Measurements from ENCODE around the gene ROR1. TPM values are rescaled to one million over a fixed set of nuclear protein-coding genes. Genes with fewer than 3 reads are reported as not detected.

Gene ROR1
- total RNA-seq, 4 donors from 2014 or later, result 8.8 to 30.4 (median 14.1) TPM

GRCh38 chr1:64140596-64140995 is 366.8 kb downstream of the ROR1 start:
- no peak for DNase-seq (ENCODE audit: low spot score)
- TF ChIP-seq, protein P1, sequence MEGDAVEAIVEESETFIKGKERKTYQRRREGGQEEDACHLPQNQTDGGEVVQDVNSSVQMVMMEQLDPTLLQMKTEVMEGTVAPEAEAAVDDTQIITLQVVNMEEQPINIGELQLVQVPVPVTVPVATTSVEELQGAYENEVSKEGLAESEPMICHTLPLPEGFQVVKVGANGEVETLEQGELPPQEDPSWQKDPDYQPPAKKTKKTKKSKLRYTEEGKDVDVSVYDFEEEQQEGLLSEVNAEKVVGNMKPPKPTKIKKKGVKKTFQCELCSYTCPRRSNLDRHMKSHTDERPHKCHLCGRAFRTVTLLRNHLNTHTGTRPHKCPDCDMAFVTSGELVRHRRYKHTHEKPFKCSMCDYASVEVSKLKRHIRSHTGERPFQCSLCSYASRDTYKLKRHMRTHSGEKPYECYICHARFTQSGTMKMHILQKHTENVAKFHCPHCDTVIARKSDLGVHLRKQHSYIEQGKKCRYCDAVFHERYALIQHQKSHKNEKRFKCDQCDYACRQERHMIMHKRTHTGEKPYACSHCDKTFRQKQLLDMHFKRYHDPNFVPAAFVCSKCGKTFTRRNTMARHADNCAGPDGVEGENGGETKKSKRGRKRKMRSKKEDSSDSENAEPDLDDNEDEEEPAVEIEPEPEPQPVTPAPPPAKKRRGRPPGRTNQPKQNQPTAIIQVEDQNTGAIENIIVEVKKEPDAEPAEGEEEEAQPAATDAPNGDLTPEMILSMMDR (IDR thresholded peaks at IDR 0.05), result no peak
- no peak for ATAC-seq (ENCODE audit: low FRiP score)

DNA sequence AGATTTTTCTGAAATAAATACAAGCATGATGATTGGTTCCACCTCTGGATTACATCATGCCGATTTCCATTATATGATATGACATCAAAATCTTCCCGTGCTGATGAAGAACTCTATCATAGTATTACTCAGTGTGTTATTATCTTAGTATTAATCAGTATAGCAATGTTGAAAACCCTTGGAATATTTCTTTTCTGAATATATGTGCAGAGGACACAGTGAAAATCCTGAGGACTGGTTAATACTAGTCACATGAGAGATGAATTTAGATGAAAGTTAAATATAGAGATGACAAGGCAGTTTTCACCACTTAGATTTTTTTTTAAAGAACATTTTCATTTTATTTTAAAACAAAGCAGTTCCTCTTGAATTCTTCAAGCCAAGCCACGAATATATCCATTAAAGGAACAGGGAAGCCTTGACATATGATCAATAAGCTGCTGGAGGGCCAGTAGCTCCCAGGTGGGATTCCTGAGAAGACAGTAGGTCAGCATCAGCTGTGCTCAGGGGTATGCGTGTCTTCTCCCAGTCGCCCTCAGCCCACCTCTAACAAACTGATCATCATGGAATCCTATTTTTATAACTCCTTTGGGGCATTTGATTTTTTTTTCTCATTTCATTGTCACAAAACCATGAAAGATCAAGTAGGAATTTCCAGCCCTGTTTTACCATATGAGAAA is 373.4 kb downstream of the ROR1 start:
- DNase-seq (ENCODE audit: low spot score) (no peak), ATAC-seq (ENCODE audit: low FRiP score) (no peak)
- TF ChIP-seq, protein P1 (IDR thresholded peaks at IDR 0.05), result no peak

DNA sequence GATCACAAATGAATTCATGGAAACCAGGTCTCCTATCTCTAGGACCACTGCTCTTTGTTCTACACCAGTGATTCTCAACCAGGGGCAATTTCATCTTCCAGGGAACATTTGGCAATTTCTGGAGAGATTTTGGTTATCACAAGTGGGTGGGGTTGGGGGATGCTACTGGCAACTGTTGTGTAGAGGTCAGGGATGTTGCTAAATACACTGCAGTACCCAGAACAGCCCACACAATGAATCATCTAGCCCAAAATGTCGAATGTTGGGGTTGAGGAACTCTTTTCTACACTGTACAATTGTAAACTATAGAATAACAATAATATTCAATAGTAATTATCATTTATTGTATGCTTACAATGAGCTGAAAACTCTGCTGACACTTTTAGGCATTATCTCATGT is 373.9 kb downstream of the ROR1 start:
- ATAC-seq (ENCODE audit: low FRiP score) (peak; percentile 18), DNase-seq (ENCODE audit: low spot score) (no peak)
- TF ChIP-seq, protein P1 (IDR thresholded peaks at IDR 0.05), result no peak

DNA sequence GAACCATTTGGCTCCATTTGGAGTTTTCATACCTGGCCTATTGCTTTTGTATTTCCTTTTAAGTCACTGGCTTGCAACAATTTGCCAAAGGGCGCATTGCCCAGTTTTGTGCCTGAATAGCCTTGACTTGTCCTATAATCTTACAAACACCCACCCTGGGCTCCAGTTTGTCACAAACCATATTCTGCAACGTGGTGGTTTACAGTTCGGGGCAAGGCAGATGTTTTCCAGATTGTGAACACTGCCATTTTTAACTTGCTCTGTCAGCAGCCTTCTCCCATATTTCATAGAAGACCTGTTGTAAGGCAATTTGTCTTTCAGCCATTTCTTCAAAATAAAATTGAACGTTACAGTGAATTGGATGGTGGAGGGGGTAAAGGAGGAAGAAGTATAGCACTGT is 376.4 kb downstream of the ROR1 start:
- TF ChIP-seq, protein P1 (IDR thresholded peaks at IDR 0.05), result no peak
- ATAC-seq (ENCODE audit: low FRiP score), result no peak
- DNase-seq (ENCODE audit: low spot score), result no peak

GRCh38 chr1:64150729-64151230 is 377.0 kb downstream of the ROR1 start:
- DNase-seq (ENCODE audit: low spot score), result no peak
- TF ChIP-seq, protein P1 (IDR thresholded peaks at IDR 0.05), result no peak
- no peak for ATAC-seq (ENCODE audit: low FRiP score)

- TF ChIP-seq, protein P1 (IDR thresholded peaks at IDR 0.05), result no peak
- DNase-seq (ENCODE audit: low spot score), result no peak
- ATAC-seq (ENCODE audit: low FRiP score), result no peak
These were observed 381.5 kb downstream of the ROR1 start for GRCh38 chr1:64155278-64155677.

GRCh38 chr1:64161357-64161941 is 387.6 kb downstream of the ROR1 start:
- TF ChIP-seq, protein P1 (IDR thresholded peaks at IDR 0.05), result no peak
- DNase-seq (ENCODE audit: low spot score) (no peak), ATAC-seq (ENCODE audit: low FRiP score) (no peak)

Data from omental fat pad (tissue), 4 donors.